ENCODE data around the gene AASDH.

DNA sequence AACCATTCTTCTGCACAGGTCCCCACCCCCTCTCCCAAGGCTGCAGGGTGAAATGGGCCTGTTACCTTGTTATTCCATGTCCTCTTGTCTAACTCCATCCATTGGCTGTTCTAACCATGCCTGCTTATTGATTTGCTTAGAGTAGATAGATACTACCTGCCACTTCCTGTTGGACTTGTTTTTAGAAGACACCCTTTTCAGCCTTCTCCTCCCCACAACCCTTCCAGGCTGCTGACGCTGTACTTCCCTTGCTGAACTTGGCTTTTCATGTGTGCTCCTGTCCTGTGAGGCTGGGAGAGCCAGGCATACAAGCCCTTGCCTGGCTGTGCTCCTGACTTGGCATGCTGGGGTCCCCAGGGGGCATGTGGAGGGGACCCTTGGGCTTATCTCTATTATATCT is 81.9 kb downstream of the AASDH start:
- TF ChIP-seq POLR2A (IDR thresholded peaks at IDR 0.05; ENCODE audit: low read length) (no peak), GATA1 (IDR thresholded peaks at IDR 0.05; ENCODE audit: low read depth, low read length) (no peak)
